ENCODE measurements around the gene RABGAP1. TPM values are rescaled to one million over a fixed set of nuclear protein-coding genes. Genes with fewer than 3 reads are reported as not detected.

RABGAP1 gene
- total RNA-seq, 1 experiment from 2014 or later = 85.1 TPM

- DNase-seq = no peak
- Histone ChIP-seq H2AFZ (ENCODE audit: low read length) (no peak overlapping the region), H3K9me2 (replicated peaks; ENCODE audit: insufficient read depth, low read length) (no peaks in the 10 kb centered on the region), H3K27me3 (ENCODE audit: low read length) (no peaks in the 10 kb centered on the region), H3K9ac (ENCODE audit: low read length) (no peak overlapping the region), H3K27ac (ENCODE audit: low read length) (peak overlapping the region; percentile 79), H3K4me2 (ENCODE audit: low read depth, low read length, poor library complexity, severe bottlenecking) (peak overlapping the region; percentile 52), H3K4me1 (ENCODE audit: low read length) (peaks cover 46% of the 10 kb centered on the region), H4K20me1 (ENCODE audit: insufficient read depth, low read depth, low read length) (no peaks in the 10 kb centered on the region), H3K4me3 (ENCODE audit: low read length) (no peak overlapping the region), H3K9me3 (ENCODE audit: low read length) (no peaks in the 10 kb centered on the region), H3K36me3 (ENCODE audit: insufficient read depth, low read length) (peaks cover 47% of the 10 kb centered on the region), H3K79me2 (ENCODE audit: low read length) (no peaks in the 10 kb centered on the region; the same call in 1 of the 2 replicates)
Observed at GRCh38 chr9:123072407-123072995, 131.7 kb downstream of the RABGAP1 start.

GRCh38 chr9:123073441-123073840 lies 132.6 kb downstream of the RABGAP1 start:
- H3K27me3 ChIP-seq (ENCODE audit: low read length) = no peaks in the 10 kb centered on the region
- H3K36me3 ChIP-seq (ENCODE audit: insufficient read depth, low read length) = peaks cover 46% of the 10 kb centered on the region
- H3K9me2 ChIP-seq (replicated peaks; ENCODE audit: insufficient read depth, low read length) = no peaks in the 10 kb centered on the region
- peak; percentile 77 for DNase-seq
- no peaks in the 10 kb centered on the region for H3K9me3 ChIP-seq (ENCODE audit: low read length)
- no peaks in the 10 kb centered on the region; the same call in 1 of the 2 replicates for H3K79me2 ChIP-seq (ENCODE audit: low read length)
- peak overlapping the region; percentile 6; the same call in 1 of the 2 replicates for H3K9ac ChIP-seq (ENCODE audit: low read length)
- peaks cover 49% of the 10 kb centered on the region for H3K4me1 ChIP-seq (ENCODE audit: low read length)
- H3K27ac ChIP-seq (ENCODE audit: low read length) = peak overlapping the region; percentile 79
- peak overlapping the region; percentile 23; the same call in 1 of the 2 replicates for H3K4me3 ChIP-seq (ENCODE audit: low read length)
- H4K20me1 ChIP-seq (ENCODE audit: insufficient read depth, low read depth, low read length) = no peaks in the 10 kb centered on the region
- no peak overlapping the region for H2AFZ ChIP-seq (ENCODE audit: low read length)
- H3K4me2 ChIP-seq (ENCODE audit: low read depth, low read length, poor library complexity, severe bottlenecking) = peak overlapping the region; percentile 52

- DNase-seq = no peak
- Histone ChIP-seq H3K9me3 (ENCODE audit: low read length) (no peaks in the 10 kb centered on the region), H3K9me2 (replicated peaks; ENCODE audit: insufficient read depth, low read length) (no peaks in the 10 kb centered on the region), H4K20me1 (ENCODE audit: insufficient read depth, low read depth, low read length) (no peaks in the 10 kb centered on the region), H3K4me3 (ENCODE audit: low read length) (no peak overlapping the region), H3K9ac (ENCODE audit: low read length) (no peak overlapping the region), H3K27me3 (ENCODE audit: low read length) (no peaks in the 10 kb centered on the region), H2AFZ (ENCODE audit: low read length) (no peak overlapping the region), H3K36me3 (ENCODE audit: insufficient read depth, low read length) (peaks cover 46% of the 10 kb centered on the region), H3K27ac (ENCODE audit: low read length) (peak overlapping the region; percentile 79), H3K4me2 (ENCODE audit: low read depth, low read length, poor library complexity, severe bottlenecking) (peak overlapping the region; percentile 52), H3K4me1 (ENCODE audit: low read length) (peaks cover 49% of the 10 kb centered on the region), H3K79me2 (ENCODE audit: low read length) (no peaks in the 10 kb centered on the region)
Observed at GRCh38 chr9:123073991-123074422, 133.2 kb downstream of the RABGAP1 start.

- H3K27ac ChIP-seq (ENCODE audit: low read length) = peak overlapping the region; percentile 79; the same call in 1 of the 2 replicates
- H3K9me2 ChIP-seq (replicated peaks; ENCODE audit: insufficient read depth, low read length) = no peaks in the 10 kb centered on the region
- no peak overlapping the region for H2AFZ ChIP-seq (ENCODE audit: low read length)
- no peaks in the 10 kb centered on the region for H3K27me3 ChIP-seq (ENCODE audit: low read length)
- DNase-seq = no peak
- no peak overlapping the region for H3K9ac ChIP-seq (ENCODE audit: low read length)
- no peak overlapping the region for H3K4me3 ChIP-seq (ENCODE audit: low read length)
- H3K36me3 ChIP-seq (ENCODE audit: insufficient read depth, low read length) = peaks cover 44% of the 10 kb centered on the region
- H3K9me3 ChIP-seq (ENCODE audit: low read length) = no peaks in the 10 kb centered on the region
- no peaks in the 10 kb centered on the region for H4K20me1 ChIP-seq (ENCODE audit: insufficient read depth, low read depth, low read length)
- H3K4me1 ChIP-seq (ENCODE audit: low read length) = peaks cover 49% of the 10 kb centered on the region
- no peak overlapping the region for H3K4me2 ChIP-seq (ENCODE audit: low read depth, low read length, poor library complexity, severe bottlenecking)
- no peaks in the 10 kb centered on the region for H3K79me2 ChIP-seq (ENCODE audit: low read length)
Observed at GRCh38 chr9:123074628-123075027, 133.8 kb downstream of the RABGAP1 start.

- Histone ChIP-seq H3K4me1 (ENCODE audit: low read length) (peaks cover 51% of the 10 kb centered on the region), H3K4me3 (ENCODE audit: low read length) (no peak overlapping the region), H3K27me3 (ENCODE audit: low read length) (no peaks in the 10 kb centered on the region), H3K9ac (ENCODE audit: low read length) (no peak overlapping the region), H4K20me1 (ENCODE audit: insufficient read depth, low read depth, low read length) (no peaks in the 10 kb centered on the region), H3K27ac (ENCODE audit: low read length) (no peak overlapping the region), H2AFZ (ENCODE audit: low read length) (no peak overlapping the region), H3K79me2 (ENCODE audit: low read length) (peaks cover 7% of the 10 kb centered on the region; the same call in 1 of the 2 replicates), H3K9me3 (ENCODE audit: low read length) (no peaks in the 10 kb centered on the region), H3K9me2 (replicated peaks; ENCODE audit: insufficient read depth, low read length) (no peaks in the 10 kb centered on the region), H3K4me2 (ENCODE audit: low read depth, low read length, poor library complexity, severe bottlenecking) (no peak overlapping the region), H3K36me3 (ENCODE audit: insufficient read depth, low read length) (0 out of 2 replicates have a peak, but pooled peaks cover 8% of the 10 kb centered on the region)
- DNase-seq = no peak
Observed at GRCh38 chr9:123080444-123080843, 139.6 kb downstream of the RABGAP1 start.

- peaks cover 15% of the 10 kb centered on the region; the same call in 1 of the 2 replicates for H3K36me3 ChIP-seq (ENCODE audit: insufficient read depth, low read length)
- H3K4me1 ChIP-seq (ENCODE audit: low read length) = peaks cover 58% of the 10 kb centered on the region
- H3K79me2 ChIP-seq (ENCODE audit: low read length) = peaks cover 15% of the 10 kb centered on the region; the same call in 1 of the 2 replicates
- no peak overlapping the region for H3K4me3 ChIP-seq (ENCODE audit: low read length)
- peak; percentile 87 for DNase-seq
- no peaks in the 10 kb centered on the region for H4K20me1 ChIP-seq (ENCODE audit: insufficient read depth, low read depth, low read length)
- peak overlapping the region; percentile 5 for H3K4me2 ChIP-seq (ENCODE audit: low read depth, low read length, poor library complexity, severe bottlenecking)
- no peak overlapping the region for H2AFZ ChIP-seq (ENCODE audit: low read length)
- no peaks in the 10 kb centered on the region for H3K9me2 ChIP-seq (replicated peaks; ENCODE audit: insufficient read depth, low read length)
- no peaks in the 10 kb centered on the region for H3K27me3 ChIP-seq (ENCODE audit: low read length)
- H3K9me3 ChIP-seq (ENCODE audit: low read length) = no peaks in the 10 kb centered on the region
- peak overlapping the region; percentile 93 for H3K27ac ChIP-seq (ENCODE audit: low read length)
- H3K9ac ChIP-seq (ENCODE audit: low read length) = peak overlapping the region; percentile 5
Observed at GRCh38 chr9:123081824-123082223, 141.0 kb downstream of the RABGAP1 start.

- H3K9me2 ChIP-seq (replicated peaks; ENCODE audit: insufficient read depth, low read length) = no peaks in the 10 kb centered on the region
- peak overlapping the region; percentile 56 for H3K4me2 ChIP-seq (ENCODE audit: low read depth, low read length, poor library complexity, severe bottlenecking)
- H3K9ac ChIP-seq (ENCODE audit: low read length) = peak overlapping the region; percentile 56
- peaks cover 12% of the 10 kb centered on the region; the same call in 1 of the 2 replicates for H3K36me3 ChIP-seq (ENCODE audit: insufficient read depth, low read length)
- peak overlapping the region; percentile 93 for H3K27ac ChIP-seq (ENCODE audit: low read length)
- no peak overlapping the region for H3K4me3 ChIP-seq (ENCODE audit: low read length)
- H3K9me3 ChIP-seq (ENCODE audit: low read length) = no peaks in the 10 kb centered on the region
- peaks cover 68% of the 10 kb centered on the region for H3K4me1 ChIP-seq (ENCODE audit: low read length)
- peaks cover 15% of the 10 kb centered on the region; the same call in 1 of the 2 replicates for H3K79me2 ChIP-seq (ENCODE audit: low read length)
- DNase-seq = no peak
- H3K27me3 ChIP-seq (ENCODE audit: low read length) = no peaks in the 10 kb centered on the region
- no peaks in the 10 kb centered on the region for H4K20me1 ChIP-seq (ENCODE audit: insufficient read depth, low read depth, low read length)
- H2AFZ ChIP-seq (ENCODE audit: low read length) = no peak overlapping the region
Observed at GRCh38 chr9:123083680-123084079, 142.9 kb downstream of the RABGAP1 start.

- Histone ChIP-seq H3K4me1 (ENCODE audit: low read length) (peaks cover 73% of the 10 kb centered on the region), H3K9me2 (replicated peaks; ENCODE audit: insufficient read depth, low read length) (no peaks in the 10 kb centered on the region), H2AFZ (ENCODE audit: low read length) (no peak overlapping the region), H3K4me3 (ENCODE audit: low read length) (no peak overlapping the region), H3K36me3 (ENCODE audit: insufficient read depth, low read length) (peaks cover 9% of the 10 kb centered on the region; the same call in 1 of the 2 replicates), H3K27ac (ENCODE audit: low read length) (peak overlapping the region; percentile 93), H3K27me3 (ENCODE audit: low read length) (no peaks in the 10 kb centered on the region), H3K4me2 (ENCODE audit: low read depth, low read length, poor library complexity, severe bottlenecking) (peak overlapping the region; percentile 56), H3K9me3 (ENCODE audit: low read length) (no peaks in the 10 kb centered on the region), H3K9ac (ENCODE audit: low read length) (peak overlapping the region; percentile 56), H3K79me2 (ENCODE audit: low read length) (peaks cover 15% of the 10 kb centered on the region; the same call in 1 of the 2 replicates), H4K20me1 (ENCODE audit: insufficient read depth, low read depth, low read length) (no peaks in the 10 kb centered on the region)
- DNase-seq = no peak
Observed at GRCh38 chr9:123084256-123084655, 143.4 kb downstream of the RABGAP1 start.

All from Karpas-422 (cell line).